Common myeloid progenitor, CD34-positive (primary cell): ENCODE data around the gene DAPK3.
"Not testable (repeated sequence)": the region's sequence is repeated elsewhere in the genome, so short reads cannot be mapped to it uniquely, and the experiment has no call there.

Experiments
- CTCF ChIA-PET: fragments of 350-600 bp; sonication (Branson Sonifier 250); formaldehyde crosslinking; loops from one replicate; lab custom pipeline; 2021; ENCODE audit warnings: antibody characterized with exemption; lab: Charles Lee
- POLR2A ChIA-PET: fragments of 350-600 bp; sonication (Branson Sonifier 250); formaldehyde crosslinking; loops from one replicate; lab custom pipeline; 2021; ENCODE audit warnings: antibody characterized with exemption; lab: Charles Lee
- DNase-seq, 3 donors: peaks; one replicate each; pipeline versions ENCODE4 v3.0.0 to v3.0.0-alpha.2; 2013
- H3K27ac ChIP-seq, 2 experiments: 1 replicate in 1 of 2; 2 replicates in 1 of 2; pipeline ENCODE4 v1.7.0; 2013; ENCODE audit warnings: inconsistent platforms in 2 of 2, low read length in 2 of 2, mild to moderate bottlenecking in 2 of 2, low read depth in 1 of 2, moderate library complexity in 1 of 2; ENCODE audit not compliant: severe bottlenecking in 2 of 2, insufficient read depth in 1 of 2, poor library complexity in 1 of 2
- H3K27me3 ChIP-seq, 5 experiments: replicated peaks in 2 of 5; 1 replicate in 3 of 5; 2 replicates in 2 of 5; pipeline versions ENCODE4 v1.6.1 to v1.7.0; 2013; ENCODE audit warnings: low read length in 4 of 5, mild to moderate bottlenecking in 2 of 5, moderate library complexity in 2 of 5, inconsistent platforms in 1 of 5; ENCODE audit not compliant: insufficient read depth in 5 of 5, control insufficient read depth in 4 of 5
- H3K36me3 ChIP-seq, 4 experiments: 1 replicate in 2 of 4; 2 replicates in 2 of 4; pipeline versions ENCODE4 v1.6.1 to v1.7.0; 2013; ENCODE audit warnings: low read length in 3 of 4, control low read depth in 1 of 4, mild to moderate bottlenecking in 1 of 4; ENCODE audit not compliant: control insufficient read depth in 4 of 4, insufficient read depth in 4 of 4
- H3K4me1 ChIP-seq, 4 experiments: 1 replicate in 3 of 4; 2 replicates in 1 of 4; pipeline versions ENCODE4 v1.6.1 to v1.7.1; 2013; ENCODE audit warnings: low read length in 3 of 4, mild to moderate bottlenecking in 3 of 4, control low read depth in 1 of 4, inconsistent platforms in 1 of 4, moderate library complexity in 1 of 4; ENCODE audit not compliant: control insufficient read depth in 4 of 4, insufficient read depth in 4 of 4; ENCODE audit errors: control extremely low read depth in 1 of 4
- H3K4me3 ChIP-seq, 7 experiments: 1 replicate in 4 of 7; 2 replicates in 3 of 7; pipeline versions ENCODE4 v1.5.1 to v1.7.0; 2013; ENCODE audit warnings: mild to moderate bottlenecking in 7 of 7, low read length in 6 of 7, moderate library complexity in 6 of 7, inconsistent platforms in 2 of 7, low read depth in 2 of 7, control low read depth in 1 of 7; ENCODE audit not compliant: insufficient read depth in 4 of 7, control insufficient read depth in 1 of 7; ENCODE audit errors: extremely low read depth in 1 of 7
- H3K9me3 ChIP-seq, 5 experiments: 1 replicate in 4 of 5; 2 replicates in 1 of 5; pipeline versions ENCODE4 v1.6.1 to v1.7.1; 2013; ENCODE audit warnings: low read length in 4 of 5, mild to moderate bottlenecking in 2 of 5, inconsistent platforms in 1 of 5, low read depth in 1 of 5, moderate library complexity in 1 of 5; ENCODE audit not compliant: control insufficient read depth in 4 of 5, insufficient read depth in 2 of 5; ENCODE audit errors: control extremely low read depth in 1 of 5
- WGBS: methylation state at CpG from one replicate; pipeline ENCODE4 v1.1.5; 2013; ENCODE audit not compliant: insufficient coverage; 5-methylcytosine and 5-hydroxymethylcytosine counted together

DAPK3 gene

DNA sequence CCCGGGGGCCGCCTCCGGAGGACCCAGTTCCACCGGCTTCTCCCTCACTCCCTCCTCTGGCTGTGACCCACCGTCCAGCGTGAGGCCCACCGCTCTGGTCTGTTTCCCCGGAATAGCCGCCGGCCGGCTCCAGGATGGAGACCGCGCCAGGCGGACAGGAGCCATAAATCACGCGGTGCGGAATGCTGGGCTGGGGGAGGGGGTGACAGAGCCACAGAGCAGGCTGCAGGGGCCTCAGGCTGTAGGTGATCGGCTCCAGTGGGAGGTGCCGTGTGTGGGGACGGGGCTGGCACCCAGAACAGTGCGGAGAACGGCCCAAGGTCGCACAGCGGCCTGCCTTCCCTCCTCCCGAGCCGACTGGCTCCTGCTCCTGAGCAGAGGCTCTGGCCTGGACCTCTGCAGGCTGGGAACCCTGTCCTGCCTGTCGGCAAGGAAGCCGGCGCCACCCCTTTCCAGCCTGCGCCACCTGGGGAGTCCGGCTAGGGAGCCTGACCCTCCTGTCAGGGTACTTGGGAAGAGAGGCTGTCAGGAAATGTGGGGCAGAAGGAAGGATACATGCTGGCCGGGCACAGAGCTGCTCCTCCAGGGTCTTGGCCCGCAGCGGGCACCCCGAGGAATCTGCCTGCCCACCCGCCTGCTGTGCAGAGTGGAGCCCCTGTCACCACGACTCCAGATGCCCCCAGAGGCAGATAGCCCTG is 45.0 kb upstream of the DAPK3 start:
- Histone ChIP-seq H3K4me3 (peak overlapping the region in 5 of 7 experiments; percentile 15 to 64 (median 54)), H3K27me3 (no peaks in the 10 kb centered on the region), H3K4me1 (peaks cover 0 to 45% (median 38%) of the 10 kb centered on the region in 4 experiments), H3K36me3 (peaks cover 2 to 54% (median 19%) of the 10 kb centered on the region in 4 experiments), H3K27ac (peak overlapping the region in 1 of 2 experiments; percentile 25), H3K9me3 (no peaks in the 10 kb centered on the region)
- DNase-seq, result no peak
- ChIA-PET POLR2A (no interaction called here), CTCF (no interaction called here)
- WGBS, result 52% methylated on average over 27 of the region's 37 CpGs

GRCh38 chr19:4014541-4015491 is 43.9 kb upstream of the DAPK3 start:
- peak in 2 of 3 donors; percentile 46 to 53 for DNase-seq

DNA sequence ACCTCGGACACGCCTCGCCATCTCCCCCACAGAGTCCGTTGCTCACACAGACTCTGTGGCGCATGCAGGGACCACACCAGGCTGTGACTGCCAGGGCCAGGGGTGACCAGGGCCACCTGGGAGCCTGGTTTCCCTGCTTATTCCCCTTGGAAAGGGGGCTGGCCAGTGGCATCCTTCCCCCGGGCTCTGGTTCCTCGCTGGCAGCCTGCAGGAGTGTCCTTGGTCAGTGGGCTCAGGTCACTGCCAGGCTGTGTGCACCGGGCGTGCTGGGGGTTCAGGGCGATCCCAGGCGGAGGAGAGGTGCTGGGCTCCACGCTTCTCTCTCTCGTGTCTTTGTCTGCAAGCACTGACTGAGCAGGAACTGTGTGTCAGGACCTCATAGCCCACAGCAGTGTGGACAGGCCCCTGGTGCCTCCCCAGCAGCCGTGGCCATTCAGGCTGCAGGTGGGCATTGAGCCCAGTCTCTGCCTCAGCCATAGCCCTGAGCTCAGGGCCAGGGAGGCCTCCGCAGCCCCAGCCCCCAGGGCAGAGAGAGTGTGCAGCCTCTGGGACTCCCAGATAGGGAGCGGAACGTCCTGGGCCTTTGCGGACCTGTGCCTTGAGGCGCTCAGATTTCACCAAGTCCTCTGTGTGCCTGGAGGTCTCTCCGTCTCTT is 43.1 kb upstream of the DAPK3 start:
- no peak for DNase-seq
- Histone ChIP-seq H3K27me3 (no peaks in the 10 kb centered on the region), H3K27ac (no peak overlapping the region), H3K36me3 (peaks cover 2 to 60% (median 21%) of the 10 kb centered on the region in 4 experiments), H3K4me1 (peaks cover 0 to 34% (median 29%) of the 10 kb centered on the region in 4 experiments), H3K9me3 (no peaks in the 10 kb centered on the region), H3K4me3 (peak overlapping the region in 1 of 7 experiments; percentile 3)
- ChIA-PET CTCF (no interaction called here), POLR2A (interaction anchor here (0.6 kb wide), 1 partner anchor 43 kb away, joined by 3 read pairs; the partner anchor contains the start of gene DAPK3)
- 98% methylated on average over 20 of the region's 20 CpGs for WGBS

More at GRCh38 chr19:4014541-4015491, 43.9 kb upstream of the DAPK3 start:
- peak overlapping the region in 1 of 2 experiments; percentile 25 for H3K27ac ChIP-seq
- no peaks in the 10 kb centered on the region for H3K9me3 ChIP-seq
- peaks cover 2 to 64% (median 21%) of the 10 kb centered on the region in 4 experiments for H3K36me3 ChIP-seq
- H3K4me3 ChIP-seq, result peak overlapping the region in 5 of 7 experiments; percentile 15 to 64 (median 54)
- WGBS, result 33% methylated on average over 17 of the region's 25 CpGs
- no peaks in the 10 kb centered on the region for H3K27me3 ChIP-seq
- H3K4me1 ChIP-seq, result peaks cover 0 to 38% (median 35%) of the 10 kb centered on the region in 4 experiments
- ChIA-PET POLR2A (no interaction called here), CTCF (interaction anchor here (0.7 kb wide), 1 partner anchor 9 kb away, joined by 4 read pairs; no protein-coding TSS in a partner anchor)

GRCh38 chr19:4012975-4013634 is 42.2 kb upstream of the DAPK3 start:
- ChIA-PET CTCF (no interaction called here), POLR2A (interaction anchor here (0.6 kb wide), 1 partner anchor 42 kb away, joined by 3 read pairs; the partner anchor contains the start of gene DAPK3)
- Histone ChIP-seq H3K4me3 (no peak overlapping the region), H3K36me3 (peaks cover 2 to 51% (median 20%) of the 10 kb centered on the region in 4 experiments), H3K4me1 (peaks cover 5 to 42% (median 37%) of the 10 kb centered on the region in 4 experiments), H3K27ac (no peak overlapping the region), H3K9me3 (no peaks in the 10 kb centered on the region), H3K27me3 (no peaks in the 10 kb centered on the region)
- WGBS, result 98% methylated on average over 29 of the region's 33 CpGs
- no peak for DNase-seq

GRCh38 chr19:4012092-4012974 is 41.4 kb upstream of the DAPK3 start:
- H3K36me3 ChIP-seq, result peaks cover 2 to 49% (median 19%) of the 10 kb centered on the region in 4 experiments
- H3K4me1 ChIP-seq, result peaks cover 5 to 44% (median 39%) of the 10 kb centered on the region in 4 experiments
- H3K4me3 ChIP-seq, result no peak overlapping the region
- ChIA-PET CTCF (no interaction called here), POLR2A (no interaction called here)
- no peaks in the 10 kb centered on the region for H3K27me3 ChIP-seq
- 94% methylated on average over 27 of the region's 27 CpGs for WGBS
- H3K27ac ChIP-seq, result no peak overlapping the region
- DNase-seq, result no peak
- H3K9me3 ChIP-seq, result no peaks in the 10 kb centered on the region

- H3K27ac ChIP-seq, DNase-seq, H3K9me3 ChIP-seq, CTCF ChIA-PET, H3K27me3 ChIP-seq, H3K4me3 ChIP-seq, POLR2A ChIA-PET: not testable (repeated sequence)
- Histone ChIP-seq H3K4me1 (peaks cover 9 to 50% (median 40%) of the 10 kb centered on the region in 4 experiments), H3K36me3 (peaks cover 2 to 41% (median 18%) of the 10 kb centered on the region in 4 experiments)
- WGBS, result 87% methylated on average over 4 of the region's 6 CpGs
These were observed 40.5 kb upstream of the DAPK3 start for GRCh38 chr19:4011430-4011829.
